Measurements from ENCODE around the gene CTCF. TPM values are rescaled to one million over a fixed set of nuclear protein-coding genes. Genes with fewer than 3 reads are reported as not detected.

CTCF gene
- total and polyA plus RNA-seq, 2 experiments from 2014 or later: 35.5 to 46.0 TPM

- TF ChIP-seq EZH2 (IDR thresholded peaks at IDR 0.05; ENCODE audit: borderline replicate concordance) (no peak), EZH2phosphoT487 (IDR thresholded peaks at IDR 0.05; ENCODE audit: low read depth, severe bottlenecking, unreplicated experiment) (no peak), CTCF (IDR thresholded peaks at IDR 0.05; ENCODE audit: poor library complexity) (no peak)
- no peak overlapping the region for H3K4me3 ChIP-seq
- WGBS (ENCODE audit: low lambda C conversion rate, missing lambda C conversion rate): 83% methylated on average over 5 of the region's 15 CpGs
- no peak for DNase-seq (ENCODE audit: low spot score)
- H3K9me3 ChIP-seq (ENCODE audit: low read depth): no peaks in the 10 kb centered on the region
- peaks cover 33% of the 10 kb centered on the region for H3K27me3 ChIP-seq
- no peak overlapping the region for H3K27ac ChIP-seq
- H2AFZ ChIP-seq: no peak overlapping the region
- no peak overlapping the region for H3K4me2 ChIP-seq
- H3K36me3 ChIP-seq (replicated peaks; ENCODE audit: insufficient read depth, low read depth): no peaks in the 10 kb centered on the region
- no peaks in the 10 kb centered on the region for H4K20me1 ChIP-seq (ENCODE audit: insufficient read depth, poor library complexity, severe bottlenecking)
- H3K9me2 ChIP-seq (replicated peaks; ENCODE audit: insufficient read depth): no peaks in the 10 kb centered on the region
- no peaks in the 10 kb centered on the region for H3K79me2 ChIP-seq
- peaks cover 6% of the 10 kb centered on the region for H3K4me1 ChIP-seq (ENCODE audit: insufficient read depth)
Measured at GRCh38 chr16:67647111-67647651, 84.9 kb downstream of the CTCF start.

GRCh38 chr16:67647681-67648080 is 85.4 kb downstream of the CTCF start:
- no peak overlapping the region for H3K4me2 ChIP-seq
- H2AFZ ChIP-seq: no peak overlapping the region
- no peak overlapping the region for H3K4me3 ChIP-seq
- 90% methylated on average over 9 of the region's 13 CpGs for WGBS (ENCODE audit: low lambda C conversion rate, missing lambda C conversion rate)
- TF ChIP-seq EZH2 (IDR thresholded peaks at IDR 0.05; ENCODE audit: borderline replicate concordance): no peak
- no peak for TF ChIP-seq EZH2phosphoT487 (IDR thresholded peaks at IDR 0.05; ENCODE audit: low read depth, severe bottlenecking, unreplicated experiment)
- no peak for TF ChIP-seq CTCF (IDR thresholded peaks at IDR 0.05; ENCODE audit: poor library complexity)
- no peak for DNase-seq (ENCODE audit: low spot score)
- no peaks in the 10 kb centered on the region for H3K79me2 ChIP-seq
- H4K20me1 ChIP-seq (ENCODE audit: insufficient read depth, poor library complexity, severe bottlenecking): no peaks in the 10 kb centered on the region
- H3K36me3 ChIP-seq (replicated peaks; ENCODE audit: insufficient read depth, low read depth): no peaks in the 10 kb centered on the region
- H3K27ac ChIP-seq: no peak overlapping the region
- H3K9me2 ChIP-seq (replicated peaks; ENCODE audit: insufficient read depth): no peaks in the 10 kb centered on the region
- peaks cover under 1% of the 10 kb centered on the region for H3K4me1 ChIP-seq (ENCODE audit: insufficient read depth)
- H3K9me3 ChIP-seq (ENCODE audit: low read depth): no peaks in the 10 kb centered on the region
- peaks cover 36% of the 10 kb centered on the region for H3K27me3 ChIP-seq

- no peak overlapping the region for H3K4me3 ChIP-seq
- H3K9me2 ChIP-seq (replicated peaks; ENCODE audit: insufficient read depth): no peaks in the 10 kb centered on the region
- no peak for TF ChIP-seq EZH2phosphoT487 (IDR thresholded peaks at IDR 0.05; ENCODE audit: low read depth, severe bottlenecking, unreplicated experiment)
- TF ChIP-seq CTCF (IDR thresholded peaks at IDR 0.05; ENCODE audit: poor library complexity): no peak
- no peak for TF ChIP-seq EZH2 (IDR thresholded peaks at IDR 0.05; ENCODE audit: borderline replicate concordance)
- H3K4me1 ChIP-seq (ENCODE audit: insufficient read depth): peaks cover 1% of the 10 kb centered on the region
- no peak for DNase-seq (ENCODE audit: low spot score)
- H4K20me1 ChIP-seq (ENCODE audit: insufficient read depth, poor library complexity, severe bottlenecking): no peaks in the 10 kb centered on the region
- no peaks in the 10 kb centered on the region for H3K79me2 ChIP-seq
- H3K27me3 ChIP-seq: peaks cover 37% of the 10 kb centered on the region
- no peaks in the 10 kb centered on the region for H3K36me3 ChIP-seq (replicated peaks; ENCODE audit: insufficient read depth, low read depth)
- WGBS (ENCODE audit: low lambda C conversion rate, missing lambda C conversion rate): 85% methylated on average over 27 of the region's 65 CpGs
- no peak overlapping the region for H2AFZ ChIP-seq
- H3K4me2 ChIP-seq: no peak overlapping the region
- H3K9me3 ChIP-seq (ENCODE audit: low read depth): no peaks in the 10 kb centered on the region
- no peak overlapping the region for H3K27ac ChIP-seq
Measured at GRCh38 chr16:67648088-67648763, 85.9 kb downstream of the CTCF start.
